Astrocyte of the cerebellum (primary cell): ENCODE results near the gene SPATA3.

Experiments
- DNase-seq: peaks from one replicate; pipeline ENCODE4 v3.0.0-alpha.2; 2011; ENCODE audit warnings: low read depth
- H3K4me3 ChIP-seq: 2 replicates; pipeline ENCODE4 v1.5.1; 2011; ENCODE audit warnings: mild to moderate bottlenecking, low read depth, low read length, moderate library complexity
- CTCF ChIP-seq: IDR thresholded peaks from 2 replicates; pipeline ENCODE4 v1.5.1; 2012; ENCODE audit warnings: low read length, low read depth, moderate library complexity, mild to moderate bottlenecking; ENCODE audit errors: missing control alignments
- in situ Hi-C: cut with HindIII; loops from 2 replicates; pipeline ENCODE4 v1.10.0; 2017; ENCODE audit warnings: low sequenced_read_pairs

The SPATA3 gene

GRCh38 chr2:230951396-230951795 is 44.5 kb upstream of the SPATA3 start:
- DNase-seq = no peak
- no peak overlapping the region for H3K4me3 ChIP-seq
- in situ Hi-C loops = no loop called here
- TF ChIP-seq CTCF = no peak

GRCh38 chr2:230952226-230952956 is 43.5 kb upstream of the SPATA3 start:
- in situ Hi-C loops = no loop called here
- no peak for TF ChIP-seq CTCF
- no peak overlapping the region for H3K4me3 ChIP-seq
- DNase-seq = no peak

GRCh38 chr2:230953845-230954244 is 42.1 kb upstream of the SPATA3 start:
- H3K4me3 ChIP-seq = no peak overlapping the region
- DNase-seq = peak; percentile 43
- no peak for TF ChIP-seq CTCF

GRCh38 chr2:230954746-230955145 is 41.2 kb upstream of the SPATA3 start:
- no peak for DNase-seq
- in situ Hi-C loops = no loop called here
- no peak for TF ChIP-seq CTCF
- no peak overlapping the region for H3K4me3 ChIP-seq

More at GRCh38 chr2:230953845-230954244, 42.1 kb upstream of the SPATA3 start:
- in situ Hi-C loops = no loop called here

- no peak for DNase-seq
- in situ Hi-C loops = no loop called here
- no peak for TF ChIP-seq CTCF
- no peak overlapping the region for H3K4me3 ChIP-seq
Measured at GRCh38 chr2:230955163-230955737, 40.7 kb upstream of the SPATA3 start.

GRCh38 chr2:230956827-230957755 is 38.8 kb upstream of the SPATA3 start:
- peak; percentile 6 for DNase-seq
- H3K4me3 ChIP-seq = peak overlapping the region; percentile 42
- in situ Hi-C loops = no loop called here
- TF ChIP-seq CTCF = no peak
